Measurements from ENCODE around the gene NUTM2A.
"Not testable (repeated sequence)": the region's sequence is repeated elsewhere in the genome, so short reads cannot be mapped to it uniquely, and the experiment has no call there.

NUTM2A gene, protein sequence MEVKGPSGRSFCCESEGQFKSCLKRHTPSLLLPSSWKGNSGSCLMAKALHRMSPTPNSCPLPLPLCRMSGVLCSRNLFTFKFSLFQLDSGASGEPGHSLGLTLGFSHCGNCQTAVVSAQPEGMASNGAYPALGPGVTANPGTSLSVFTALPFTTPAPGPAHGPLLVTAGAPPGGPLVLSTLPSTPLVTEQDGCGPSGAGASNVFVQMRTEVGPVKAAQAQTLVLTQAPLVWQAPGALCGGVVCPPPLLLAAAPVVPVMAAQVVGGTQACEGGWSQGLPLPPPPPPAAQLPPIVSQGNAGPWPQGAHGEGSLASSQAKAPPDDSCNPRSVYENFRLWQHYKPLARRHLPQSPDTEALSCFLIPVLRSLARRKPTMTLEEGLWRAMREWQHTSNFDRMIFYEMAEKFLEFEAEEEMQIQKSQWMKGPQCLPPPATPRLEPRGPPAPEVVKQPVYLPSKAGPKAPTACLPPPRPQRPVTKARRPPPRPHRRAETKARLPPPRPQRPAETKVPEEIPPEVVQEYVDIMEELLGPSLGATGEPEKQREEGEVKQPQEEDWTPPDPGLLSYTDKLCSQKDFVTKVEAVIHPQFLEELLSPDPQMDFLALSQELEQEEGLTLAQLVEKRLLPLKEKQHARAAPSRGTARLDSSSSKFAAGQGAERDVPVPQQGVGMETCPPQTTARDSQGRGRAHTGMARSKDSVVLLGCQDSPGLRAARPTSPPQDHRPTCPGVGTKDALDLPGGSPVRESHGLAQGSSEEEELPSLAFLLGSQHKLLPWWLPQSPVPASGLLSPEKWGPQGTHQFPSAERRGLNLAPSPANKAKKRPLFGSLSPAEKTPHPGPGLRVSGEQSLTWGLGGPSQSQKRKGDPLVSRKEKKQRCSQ

DNA sequence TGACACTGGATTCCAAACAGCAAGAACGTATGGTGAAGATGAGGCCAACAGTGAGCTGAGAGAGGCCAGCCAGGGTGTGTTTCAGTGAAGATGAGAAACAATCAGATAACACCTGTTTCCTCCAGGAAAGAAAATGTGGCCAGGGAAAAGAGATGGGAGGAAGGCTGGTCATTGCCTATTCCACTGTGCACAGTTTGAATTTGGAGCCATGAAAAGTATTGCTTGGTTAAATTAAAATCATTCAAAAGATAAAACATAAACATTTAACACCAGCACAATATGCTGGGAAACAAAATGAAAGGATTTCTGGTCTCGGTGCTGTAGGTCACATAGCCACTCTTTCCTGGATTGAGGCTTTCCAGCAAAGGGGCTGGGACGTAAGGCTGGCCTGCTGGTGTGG is at the start of gene NUTM2A:
NUTM2A (plus strand) TSS at position 301 of the 400 bp plus-strand sequence. CDS start 383 bp downstream, outside the sequence.
- not testable (repeated sequence) for DNase-seq

DNA sequence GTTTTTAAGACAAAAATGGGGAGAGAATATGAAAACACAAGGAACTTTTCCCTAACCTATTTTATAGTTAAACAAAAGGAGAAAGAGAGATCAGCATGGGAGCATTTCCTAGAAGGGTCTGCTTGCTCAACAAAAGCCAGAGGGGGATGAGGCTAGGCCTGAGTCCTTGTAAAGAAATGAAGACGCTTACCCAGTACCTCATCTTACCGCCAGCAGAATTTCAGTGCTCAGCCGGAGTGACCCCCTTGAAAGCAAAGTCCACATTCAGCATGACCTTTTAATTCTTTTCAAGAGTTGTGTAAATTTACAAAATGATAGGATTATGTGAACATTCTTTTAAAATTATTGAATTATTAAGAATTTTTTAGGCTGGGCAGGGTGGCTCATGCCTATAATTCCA is 47.7 kb upstream of the NUTM2A start:
- not testable (repeated sequence) for DNase-seq

DNA sequence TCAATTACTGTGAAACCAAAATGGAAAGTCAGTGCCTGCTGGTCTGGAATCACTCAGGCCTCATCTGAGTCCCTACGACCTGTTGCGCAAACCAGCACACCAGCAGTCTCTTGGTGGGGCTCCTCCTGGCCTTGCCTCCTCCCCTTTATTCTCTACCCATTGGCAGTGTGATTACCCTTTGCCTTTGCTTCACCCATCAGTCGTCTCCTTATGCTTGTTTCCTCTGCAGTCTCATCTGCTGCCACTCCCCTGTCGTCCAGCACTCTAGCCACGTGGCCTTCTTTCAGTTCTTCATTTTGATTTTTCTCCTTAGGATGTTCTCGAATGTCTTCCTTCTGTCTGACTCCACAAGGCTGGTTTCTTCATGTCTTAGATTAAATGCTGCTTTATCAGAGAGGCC is 40.8 kb upstream of the NUTM2A start:
- not testable (repeated sequence) for DNase-seq

DNA sequence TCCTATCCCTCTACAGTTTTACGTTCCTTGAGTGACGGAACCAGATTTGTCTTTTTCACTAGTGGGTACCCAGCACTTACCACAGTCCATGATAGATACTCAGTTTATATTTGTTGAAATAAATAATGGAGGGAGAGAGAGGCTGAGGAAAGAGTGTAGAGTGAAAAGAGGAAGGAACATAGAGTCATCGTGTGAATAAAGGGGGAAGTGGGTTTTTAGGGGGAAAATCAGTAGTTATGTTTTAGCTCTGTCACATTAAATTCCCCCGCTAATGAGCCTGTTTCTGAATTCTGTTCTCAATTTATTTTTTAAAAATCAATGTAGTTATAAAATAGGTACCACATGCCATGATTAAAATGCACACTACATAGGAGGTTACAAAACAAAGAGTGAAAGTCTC is 39.2 kb upstream of the NUTM2A start:
- DNase-seq, result not testable (repeated sequence)

DNA sequence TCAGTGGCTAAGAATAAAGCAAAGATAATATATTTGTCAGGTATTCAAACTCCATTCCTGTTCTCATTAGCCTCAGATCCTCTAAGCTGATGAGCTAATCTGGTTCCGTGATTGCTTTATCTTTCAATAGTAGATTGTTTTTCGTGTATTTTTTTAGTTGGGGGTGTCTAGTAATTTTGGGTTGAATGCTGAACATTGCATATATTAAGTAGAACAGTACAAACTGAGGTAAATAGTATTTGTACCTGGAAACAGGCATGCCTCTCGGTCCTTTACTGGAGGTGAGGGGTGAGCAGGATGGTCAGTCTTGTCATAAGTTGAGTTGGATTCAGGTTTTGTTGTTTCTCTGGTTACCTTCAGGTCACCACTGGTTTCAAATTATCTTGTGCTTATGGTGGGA is 37.7 kb upstream of the NUTM2A start:
- not testable (repeated sequence) for DNase-seq

DNA sequence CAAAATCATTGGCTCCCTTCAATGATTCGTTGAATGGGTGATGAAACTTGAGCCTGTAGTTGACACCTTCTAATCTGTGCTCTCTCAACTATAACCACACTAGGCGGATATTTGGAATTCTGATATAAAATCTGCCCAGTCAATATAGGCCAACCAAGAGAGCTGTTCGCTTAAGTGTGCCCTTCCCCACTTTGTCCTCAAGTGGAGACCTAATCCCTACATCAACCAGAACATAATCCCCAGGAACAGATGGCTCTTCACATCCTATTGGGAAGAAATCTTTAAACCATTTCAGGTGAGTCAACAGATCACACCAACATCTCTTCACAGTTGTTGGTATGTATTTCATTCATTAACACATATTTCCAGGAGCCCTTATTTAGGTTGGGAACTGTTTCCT is 33.4 kb upstream of the NUTM2A start:
- not testable (repeated sequence) for DNase-seq

DNA sequence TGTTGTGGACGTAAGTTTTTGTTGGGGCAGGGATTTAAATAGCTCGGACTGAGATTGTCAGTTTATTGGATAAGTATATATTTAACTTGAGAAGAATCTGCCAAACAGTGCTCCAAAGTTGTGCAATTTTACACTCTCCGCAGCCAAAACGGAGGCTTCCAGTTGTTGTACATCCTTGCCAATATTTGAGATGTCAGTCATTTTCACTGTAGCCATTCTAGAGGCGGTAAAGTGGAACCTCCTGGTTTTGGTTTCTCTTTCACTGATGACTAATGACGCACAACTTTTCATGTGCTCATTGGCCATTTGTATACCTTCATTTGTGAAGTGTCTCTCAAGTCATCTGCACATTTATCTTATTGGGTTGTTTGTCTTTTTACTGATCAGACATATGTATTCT is 24.3 kb upstream of the NUTM2A start:
- DNase-seq, result peak; percentile 26

DNA sequence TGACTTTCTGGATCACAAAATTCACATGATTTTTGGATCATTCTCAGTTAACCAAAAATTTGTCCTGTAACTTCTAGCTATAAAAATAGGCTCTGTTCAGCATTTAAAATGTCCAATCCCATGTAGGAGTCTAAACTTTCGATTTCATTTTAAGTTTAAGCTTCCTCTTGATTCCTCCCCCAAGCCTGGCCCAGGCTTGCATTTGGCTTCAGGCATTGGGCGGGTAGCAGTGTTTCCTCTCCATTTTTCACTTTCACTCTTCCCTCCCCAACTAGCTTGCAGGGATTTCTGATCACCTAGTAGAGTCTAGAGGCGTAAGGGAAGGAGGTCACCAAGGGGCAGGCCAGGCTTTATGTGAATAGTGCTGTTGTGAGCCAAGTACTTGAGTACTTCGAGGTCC is 20.4 kb upstream of the NUTM2A start:
- not testable (repeated sequence) for DNase-seq

DNA sequence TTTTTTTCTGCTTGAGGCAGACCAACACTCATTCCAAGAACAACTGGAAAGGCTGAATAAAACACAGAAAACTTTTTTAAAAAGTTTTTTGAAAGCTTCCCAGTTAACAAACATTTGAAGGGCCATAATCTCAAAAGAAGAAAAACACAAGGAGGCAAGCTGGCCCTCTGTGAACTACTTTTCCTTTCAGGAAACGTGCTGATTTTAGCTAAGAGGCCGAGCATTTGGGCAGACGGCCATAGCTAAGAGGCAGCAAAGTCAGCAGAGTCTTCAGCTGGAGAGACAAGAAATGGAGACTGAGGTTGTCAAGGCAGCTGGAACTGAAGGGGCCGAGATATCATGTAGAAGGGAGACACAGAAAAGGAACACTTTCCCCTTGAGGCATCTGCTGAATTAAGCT is 18.3 kb upstream of the NUTM2A start:
- DNase-seq, result not testable (repeated sequence)

DNA sequence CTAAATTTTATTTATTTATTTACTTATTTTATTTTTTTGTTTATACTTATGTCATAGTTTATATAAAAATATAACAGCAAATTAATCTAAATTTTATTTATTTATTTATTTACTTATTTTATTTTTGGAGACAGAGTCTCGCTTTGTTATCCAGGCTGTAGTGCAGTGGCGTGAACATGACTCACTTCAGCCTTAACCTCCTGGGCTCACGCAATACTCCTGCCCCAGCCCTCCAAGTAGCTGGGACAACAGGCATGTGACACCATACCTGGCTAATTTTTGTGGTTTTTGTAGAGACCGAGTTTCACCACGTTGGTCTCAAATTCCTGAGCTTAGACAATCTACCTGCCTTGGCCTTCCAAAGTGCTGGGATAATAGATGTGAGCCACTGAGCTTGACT is 14.9 kb upstream of the NUTM2A start:
- not testable (repeated sequence) for DNase-seq

DNA sequence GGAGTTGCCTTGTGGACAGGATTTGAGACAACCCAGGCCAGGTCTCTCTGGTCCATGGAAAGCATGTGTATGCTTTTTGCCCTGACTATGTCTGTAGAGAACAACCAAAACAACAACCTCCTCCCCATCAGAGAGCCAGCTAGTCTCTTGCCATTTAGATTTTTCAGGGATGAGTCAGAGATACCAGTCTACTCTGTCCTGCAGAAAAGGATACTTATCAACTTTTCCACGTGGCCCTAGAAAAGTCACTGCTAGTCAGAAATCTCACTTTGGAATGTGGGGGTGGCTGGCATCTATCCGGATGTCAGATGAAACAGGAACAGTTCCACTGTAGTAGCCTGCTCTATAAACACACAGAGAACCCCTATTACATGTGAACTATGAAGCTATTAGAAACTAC is 13.4 kb upstream of the NUTM2A start:
- DNase-seq, result not testable (repeated sequence)

DNA sequence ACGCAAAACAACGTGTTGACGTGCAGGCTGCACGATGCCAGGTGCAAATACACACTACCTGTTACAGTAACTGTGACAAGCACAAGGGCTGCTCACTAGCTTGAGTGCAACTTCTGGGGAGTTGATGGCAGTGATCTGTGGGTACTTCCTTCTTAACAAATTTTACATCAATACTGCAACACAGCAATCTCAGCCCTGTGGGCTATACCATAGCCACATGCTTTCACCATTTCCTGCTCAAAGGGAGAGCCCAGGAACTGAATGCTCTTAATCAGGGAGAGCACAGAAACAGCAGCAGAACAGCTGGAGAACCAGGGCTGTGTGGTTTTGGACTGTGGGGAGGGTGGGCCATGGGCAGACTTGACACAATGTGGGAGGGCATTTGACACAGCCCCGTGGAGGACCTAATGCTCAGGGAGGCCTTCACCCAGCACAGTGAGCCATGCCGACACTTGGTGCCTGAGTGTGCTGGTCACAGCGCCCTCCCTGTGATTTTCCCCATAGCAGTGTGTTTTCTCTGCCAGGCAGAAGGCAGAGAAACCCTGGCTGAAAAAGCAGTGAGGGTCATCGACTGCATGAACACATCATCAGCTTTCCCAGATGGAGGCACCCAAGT is 12.0 kb upstream of the NUTM2A start:
- not testable (repeated sequence) for DNase-seq

DNA sequence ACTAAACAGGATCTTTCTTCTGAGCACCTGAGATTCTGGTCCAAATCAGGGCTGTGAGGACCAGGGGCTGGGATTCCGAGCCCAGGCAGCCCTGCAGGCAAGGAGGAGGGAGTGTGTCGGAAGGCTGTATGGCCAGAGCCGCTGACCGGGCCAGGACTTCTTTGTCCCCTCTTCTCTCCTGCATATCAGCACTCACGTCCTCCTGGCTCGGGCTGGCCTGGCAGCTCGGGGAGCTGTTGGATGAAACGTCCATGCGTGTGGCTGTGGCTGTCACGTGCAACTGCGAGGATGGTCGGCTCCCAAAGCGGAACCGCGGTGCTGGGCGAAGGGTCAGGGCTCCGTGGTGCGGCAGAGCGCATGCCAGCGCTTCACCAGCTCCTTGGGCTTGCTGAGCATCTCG is 11.4 kb upstream of the NUTM2A start:
- not testable (repeated sequence) for DNase-seq

DNA sequence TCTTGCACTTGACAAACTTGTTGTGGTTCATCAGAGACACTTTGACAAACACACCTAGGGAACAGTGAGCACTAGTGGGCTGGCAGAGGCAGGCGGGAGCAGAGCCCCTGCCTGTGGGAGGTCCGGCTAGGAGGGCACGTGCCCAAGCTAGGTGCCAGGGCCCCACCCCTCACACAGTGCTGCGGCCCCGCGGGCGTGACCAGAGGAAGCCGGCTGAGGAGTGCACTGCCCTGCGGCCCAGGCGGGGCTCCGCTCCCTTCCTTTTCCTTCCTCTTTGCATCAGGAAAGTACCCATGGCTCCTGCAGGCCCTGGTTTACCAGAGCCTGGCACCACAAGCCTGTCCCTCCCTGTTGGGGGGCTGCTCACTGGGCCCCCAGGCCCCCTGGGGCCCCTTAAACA is 9.1 kb upstream of the NUTM2A start:
- not testable (repeated sequence) for DNase-seq

DNA sequence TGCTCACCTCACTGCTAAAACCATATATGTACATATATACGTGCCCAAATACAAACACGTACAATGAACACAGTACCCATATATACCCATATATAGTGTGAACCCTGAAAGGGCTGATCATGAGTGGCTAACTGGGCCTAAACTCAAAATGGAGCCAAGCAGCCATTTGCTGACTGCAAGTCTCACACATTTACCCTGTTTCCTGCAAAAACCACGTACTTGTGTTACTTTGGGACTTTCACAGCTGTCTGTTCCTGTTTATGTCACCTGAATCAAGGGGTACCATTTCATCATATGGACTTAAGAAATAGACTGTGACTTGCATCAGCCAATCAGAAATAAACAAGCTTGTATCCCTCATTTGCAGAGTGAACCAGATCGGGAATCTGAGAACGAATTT is 5.9 kb upstream of the NUTM2A start:
- not testable (repeated sequence) for DNase-seq

DNA sequence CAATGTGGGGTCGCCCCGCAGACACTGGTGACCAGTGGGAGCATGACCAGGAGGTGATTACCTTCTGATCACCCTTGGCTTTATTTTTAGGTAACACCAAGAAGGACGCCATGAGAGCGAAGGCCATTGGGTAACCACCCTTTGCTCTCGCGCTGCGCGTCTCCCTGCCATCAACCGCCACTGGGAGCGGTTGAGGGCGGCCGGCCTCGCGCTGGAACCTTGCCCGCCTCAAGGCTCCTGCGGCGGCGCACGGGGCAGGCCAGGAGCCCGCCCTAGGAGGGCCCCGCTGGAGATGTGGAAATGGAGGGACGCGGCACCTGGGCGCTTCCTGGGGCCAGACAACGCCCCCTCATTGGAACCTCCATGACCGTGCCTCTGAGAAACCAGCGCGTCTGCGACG is 2.5 kb upstream of the NUTM2A start:
- DNase-seq, result not testable (repeated sequence)

DNA sequence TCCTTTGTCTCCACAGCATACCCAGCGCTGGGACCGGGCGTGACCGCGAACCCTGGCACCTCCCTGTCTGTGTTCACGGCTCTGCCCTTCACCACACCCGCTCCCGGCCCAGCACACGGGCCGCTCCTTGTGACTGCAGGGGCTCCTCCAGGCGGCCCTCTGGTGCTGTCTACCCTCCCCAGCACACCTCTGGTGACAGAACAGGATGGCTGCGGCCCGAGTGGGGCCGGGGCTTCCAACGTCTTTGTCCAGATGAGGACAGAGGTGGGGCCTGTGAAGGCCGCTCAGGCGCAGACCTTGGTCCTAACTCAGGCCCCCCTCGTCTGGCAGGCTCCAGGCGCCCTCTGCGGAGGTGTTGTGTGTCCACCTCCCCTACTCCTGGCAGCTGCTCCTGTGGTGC is 3.0 kb downstream of the NUTM2A start:
- DNase-seq, result not testable (repeated sequence)

DNA sequence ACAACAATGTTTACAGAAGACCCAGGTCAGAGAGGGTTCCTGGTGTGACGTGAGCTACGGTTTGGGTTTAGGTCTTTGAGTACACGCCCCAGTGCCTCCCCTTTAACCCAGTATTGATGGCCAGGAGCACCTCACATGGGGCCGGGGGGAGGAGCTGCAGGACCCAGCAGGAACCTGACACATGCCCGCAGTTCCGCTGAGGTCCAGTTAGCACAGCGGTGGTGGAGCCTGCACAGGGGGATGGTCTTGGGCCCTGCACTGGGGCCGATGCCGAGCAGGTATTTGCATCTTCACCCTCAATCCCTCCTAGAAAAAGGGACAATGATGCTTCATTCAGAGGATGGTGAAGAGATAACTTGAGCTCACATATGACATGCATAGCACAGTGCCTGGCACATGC is 4.0 kb downstream of the NUTM2A start:
- DNase-seq, result not testable (repeated sequence)

DNA sequence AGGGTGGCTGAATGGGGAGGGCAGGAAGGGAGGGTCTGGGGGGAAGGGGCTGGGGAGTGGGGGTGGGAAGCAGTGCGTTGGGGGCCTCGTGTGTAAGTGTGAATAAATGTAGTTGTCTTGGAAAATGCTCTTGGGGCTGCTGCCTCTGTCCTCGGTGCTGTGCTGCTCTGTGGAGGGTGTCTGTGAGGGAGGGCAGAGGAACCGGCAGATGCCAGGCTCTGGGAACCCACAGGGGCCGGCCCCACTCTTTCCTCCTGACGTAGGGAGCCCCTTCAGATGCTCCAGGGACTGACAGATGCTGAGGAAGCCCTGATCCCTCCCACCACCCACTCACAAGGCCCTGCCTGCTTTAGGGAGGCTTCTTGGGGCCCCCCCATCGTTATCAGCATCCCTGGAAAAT is 9.6 kb downstream of the NUTM2A start:
- DNase-seq, result not testable (repeated sequence)

DNA sequence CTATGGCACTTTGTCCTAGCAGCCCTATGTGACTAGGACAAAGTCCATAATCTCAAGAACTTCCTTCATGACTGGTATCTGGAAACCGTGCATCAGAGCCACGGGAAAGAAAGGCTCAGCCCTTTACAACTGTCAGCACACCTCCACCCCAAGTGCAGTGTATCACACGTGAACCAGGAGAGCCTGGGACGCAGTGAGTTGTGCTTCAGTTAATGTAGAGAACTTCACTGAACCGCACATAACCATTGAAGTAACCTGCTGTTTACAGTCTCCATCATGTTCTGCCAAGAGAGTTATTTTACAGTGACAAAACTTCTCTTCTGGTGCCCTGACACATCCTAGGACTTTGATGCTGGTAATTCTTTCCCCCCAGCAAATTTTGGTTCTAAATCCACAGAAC is 12.0 kb downstream of the NUTM2A start:
- DNase-seq, result not testable (repeated sequence)

DNA sequence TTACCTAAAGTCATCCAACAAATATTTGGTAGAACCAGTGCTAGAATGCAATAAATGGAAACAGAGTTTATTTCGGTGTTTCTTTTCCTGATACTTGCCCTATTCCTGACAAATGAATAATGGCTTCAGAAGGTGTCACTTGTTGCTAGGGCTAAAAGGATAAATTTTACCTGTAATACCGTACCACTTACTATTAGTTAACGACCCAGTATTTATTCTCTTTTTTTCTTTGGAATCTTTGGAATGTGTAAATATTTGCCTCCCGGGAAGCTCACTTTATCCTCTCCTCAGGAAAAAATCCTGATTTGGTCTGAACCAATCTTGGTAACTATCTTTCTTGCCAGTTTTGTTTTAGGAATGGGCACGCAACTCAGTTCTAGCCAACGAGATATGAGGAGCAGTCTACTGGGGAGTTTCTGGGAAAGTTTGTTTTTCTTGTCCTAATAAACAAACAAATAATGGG is 14.1 kb downstream of the NUTM2A start:
- not testable (repeated sequence) for DNase-seq

DNA sequence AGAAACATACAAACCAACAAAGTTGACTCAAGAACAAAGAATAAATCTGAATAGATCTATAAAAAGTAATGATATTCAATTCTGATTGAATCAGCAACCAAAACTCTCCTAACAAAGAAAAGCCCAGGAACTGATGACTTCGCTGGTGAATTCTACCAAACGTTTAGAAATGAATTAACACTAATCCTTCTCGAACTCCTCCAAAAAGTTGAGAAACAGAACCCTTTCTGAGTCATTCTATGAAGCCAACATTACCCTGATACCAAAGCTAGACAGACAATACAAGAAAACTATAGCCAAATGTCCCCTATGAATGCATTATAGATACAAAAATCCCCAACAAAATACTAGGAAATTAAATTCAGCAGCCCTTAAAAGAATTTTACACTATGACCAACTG is 16.9 kb downstream of the NUTM2A start:
- DNase-seq, result not testable (repeated sequence)

DNA sequence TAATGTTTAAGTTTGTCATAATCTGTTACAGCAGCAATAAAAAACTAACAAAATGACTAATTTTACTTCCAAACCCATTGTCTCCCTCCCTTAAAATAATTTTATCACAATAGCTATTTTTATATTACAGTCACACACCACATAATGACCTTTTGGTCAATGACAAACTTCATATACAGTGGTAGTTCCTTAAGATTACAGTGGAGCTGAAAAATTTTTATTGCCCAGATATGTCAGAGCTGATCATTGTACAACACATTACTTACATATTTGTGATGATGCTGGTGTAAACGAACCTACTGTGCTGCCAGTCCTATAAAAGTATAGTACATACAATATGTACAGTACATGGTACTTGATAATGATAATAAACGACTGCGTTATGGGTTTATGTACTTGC is 22.1 kb downstream of the NUTM2A start:
- not testable (repeated sequence) for DNase-seq
